PFSK-1 (cell line): Measurements from ENCODE around the gene TGFB2.

ENCODE experiments used
- POLR2AphosphoS5 ChIP-seq: IDR thresholded peaks from 2 replicates; pipeline ENCODE4 v1.6.1; 2012; ENCODE audit warnings: low read depth, mild to moderate bottlenecking, control low read depth, low read length, moderate library complexity
- REST ChIP-seq, 2 experiments: IDR thresholded peaks; 2 replicates each; pipeline versions ENCODE4 v1.6.1 to v1.8.0; 2011 to 2012; ENCODE audit warnings: low read depth in 2 of 2, low read length in 2 of 2, control low read depth in 1 of 2, inconsistent platforms in 1 of 2, mild to moderate bottlenecking in 1 of 2, moderate library complexity in 1 of 2; ENCODE audit not compliant: insufficient read depth in 1 of 2
- SIN3A ChIP-seq: IDR thresholded peaks from 2 replicates; pipeline ENCODE4 v1.6.1; 2012; ENCODE audit warnings: mild to moderate bottlenecking, low read length, moderate library complexity, borderline replicate concordance; ENCODE audit not compliant: insufficient read depth
- TAF1 ChIP-seq: IDR thresholded peaks from 2 replicates; pipeline ENCODE4 v1.6.1; 2012; ENCODE audit warnings: low read length, control low read depth, borderline replicate concordance; ENCODE audit not compliant: insufficient read depth

DNA sequence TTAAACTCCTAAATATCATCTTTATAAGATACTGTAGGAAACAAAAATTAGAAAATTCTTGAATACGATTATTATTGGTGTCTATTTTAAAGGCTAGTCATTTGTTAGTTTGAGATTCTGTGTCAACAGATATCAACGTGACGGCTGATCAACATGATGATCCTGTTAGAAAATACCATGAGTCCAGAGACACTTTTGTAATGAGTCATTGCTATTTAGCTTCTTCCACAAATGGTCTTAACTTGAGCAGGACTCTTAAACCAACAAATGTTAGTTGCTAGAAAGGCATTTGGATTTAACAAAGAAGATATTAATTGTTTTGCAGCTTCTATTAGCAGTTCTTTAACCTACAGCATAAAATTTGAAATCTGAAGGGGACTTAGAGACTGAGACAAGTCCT is 131.2 kb downstream of the TGFB2 start:
- TF ChIP-seq REST (IDR thresholded peaks at IDR 0.05; ENCODE audit: insufficient read depth in 1 of 2, low read depth in 2 of 2, low read length in 2 of 2) (no peak), TAF1 (no peak), POLR2AphosphoS5 (no peak), SIN3A (no peak)
